GM19452 (cell line): ENCODE measurements around the gene NAA15.
"Not testable (repeated sequence)": the region's sequence is repeated elsewhere in the genome, so short reads cannot be mapped to it uniquely, and the experiment has no call there.

Experiments
- ATAC-seq: cut with Tn5 transposase; IDR thresholded peaks from one replicate; pipeline ENCODE4 v1.9.1; 2021; ENCODE audit not compliant: unreplicated experiment

Gene NAA15

DNA sequence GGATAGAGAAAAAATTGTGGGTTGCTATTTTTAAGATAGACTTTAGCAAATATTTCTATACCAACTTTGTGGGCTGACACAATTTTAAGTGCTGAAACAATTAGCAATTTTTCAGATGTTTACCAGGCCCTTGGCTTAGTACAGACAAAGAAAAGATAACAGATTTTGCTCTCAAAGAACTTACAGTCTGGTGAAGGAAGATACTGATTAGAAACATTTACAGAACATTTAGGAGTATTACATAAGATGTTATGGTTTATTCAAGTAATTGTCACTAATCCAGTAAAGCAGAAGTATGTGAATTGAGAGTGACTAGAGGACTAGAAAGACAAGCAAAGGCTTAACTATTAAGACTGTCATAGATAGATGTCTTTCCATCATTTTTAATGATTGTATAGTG is 36.3 kb downstream of the NAA15 start:
- ATAC-seq: no peak

DNA sequence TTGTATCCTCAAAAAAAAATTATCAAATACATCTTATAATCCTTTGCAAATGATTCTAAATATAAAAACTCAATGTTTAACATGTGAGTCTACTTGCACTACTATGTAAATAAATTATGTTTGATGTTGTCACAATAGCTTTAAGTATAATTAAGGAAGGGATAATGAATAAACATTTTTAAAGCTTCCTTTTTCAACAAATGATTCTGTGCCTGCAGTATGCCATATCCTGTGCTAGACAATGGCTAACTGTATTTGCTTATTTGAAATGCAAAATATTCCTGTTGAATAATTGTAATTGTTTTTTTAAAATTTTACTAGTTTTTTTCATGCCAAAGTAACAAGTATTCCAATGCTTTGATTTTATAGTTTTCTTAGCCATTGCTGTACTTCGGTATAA is 60.0 kb downstream of the NAA15 start:
- no peak for ATAC-seq

DNA sequence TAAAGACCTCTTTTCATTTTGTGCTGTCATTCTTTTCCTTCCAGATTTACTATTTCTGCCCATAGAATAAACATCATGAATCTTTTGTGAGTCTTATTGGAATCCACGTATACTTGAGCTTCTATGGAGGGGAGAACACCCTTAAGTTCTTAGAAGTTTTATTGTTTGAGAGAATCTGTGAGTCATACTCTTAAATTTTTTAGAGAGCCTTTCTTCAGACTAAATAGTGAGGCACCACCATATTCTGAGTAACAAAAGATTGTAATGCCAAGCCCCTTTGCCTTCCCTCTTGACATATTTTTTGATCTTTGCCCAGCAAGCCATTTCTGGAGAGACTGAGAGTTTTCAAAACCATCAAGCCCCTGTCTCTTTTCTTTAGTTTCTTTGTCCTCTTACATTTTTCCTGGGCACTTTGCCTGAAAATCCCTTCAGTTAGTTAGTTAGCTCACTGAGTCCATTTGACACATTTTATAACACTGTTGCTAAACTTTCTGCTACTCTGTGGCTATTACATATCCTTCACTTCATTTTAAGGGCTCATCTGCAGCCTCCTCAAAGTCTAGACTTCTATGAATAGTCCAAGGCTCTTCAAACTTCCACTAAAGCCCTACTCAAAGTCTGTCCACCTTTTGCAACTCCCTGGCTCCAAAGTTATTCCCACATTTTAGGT is 66.3 kb downstream of the NAA15 start:
- no peak for ATAC-seq

DNA sequence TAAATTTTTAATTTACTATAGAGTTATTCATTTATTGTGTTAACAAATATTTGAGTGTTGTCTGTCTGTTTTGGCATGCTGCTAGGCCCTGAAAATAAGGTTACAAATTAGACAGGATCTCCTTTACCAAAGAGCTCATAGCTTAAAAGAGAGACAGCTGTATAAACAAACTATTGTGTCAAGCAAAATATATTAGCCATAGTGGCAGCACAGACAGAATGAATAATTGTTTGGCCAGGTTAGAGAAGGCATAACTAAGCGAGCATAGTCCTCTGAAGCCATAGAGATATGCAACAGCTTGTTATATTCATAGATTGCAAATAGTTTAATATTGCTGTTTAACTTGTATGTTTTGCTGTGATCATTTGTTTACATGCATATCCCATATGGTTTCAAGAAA is 67.7 kb downstream of the NAA15 start:
- ATAC-seq: no peak

DNA sequence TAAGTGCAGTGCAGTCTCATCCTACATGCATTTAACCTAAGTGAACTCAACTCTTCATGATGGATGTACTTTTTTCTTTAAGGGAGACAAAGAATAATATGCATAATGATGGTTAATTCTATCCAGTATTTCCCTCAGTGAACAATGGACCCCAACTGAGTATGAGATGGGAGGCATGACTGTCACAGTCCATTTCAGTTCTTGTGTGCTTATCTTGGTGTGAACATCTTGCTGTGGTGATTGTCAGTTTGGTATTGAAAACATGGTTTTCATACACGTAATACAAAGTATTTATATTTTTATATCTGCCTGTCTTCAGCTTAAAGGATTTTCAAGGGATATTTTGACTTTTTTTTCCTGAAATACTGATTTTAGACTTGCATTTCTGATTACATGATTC is 72.9 kb downstream of the NAA15 start:
- ATAC-seq: no peak

DNA sequence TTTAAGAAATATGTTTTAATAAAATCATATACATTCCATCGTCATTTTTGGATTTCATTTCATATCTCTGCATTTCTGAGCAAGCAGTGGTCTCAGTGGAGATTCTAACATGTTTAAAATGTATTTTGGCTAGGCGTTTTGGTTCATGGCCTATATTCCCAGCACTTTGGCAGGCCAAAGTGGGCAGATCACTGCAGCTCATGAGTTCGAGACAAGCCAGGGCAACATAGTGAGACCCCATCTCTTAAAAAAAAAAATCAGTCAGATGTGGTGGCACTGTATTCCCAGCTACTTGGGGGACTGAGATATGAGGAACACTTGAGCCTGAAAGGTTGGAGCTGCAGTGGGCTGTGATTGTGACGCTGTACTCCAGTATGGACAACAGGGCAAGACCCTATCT is 85.1 kb downstream of the NAA15 start:
- ATAC-seq: no peak

DNA sequence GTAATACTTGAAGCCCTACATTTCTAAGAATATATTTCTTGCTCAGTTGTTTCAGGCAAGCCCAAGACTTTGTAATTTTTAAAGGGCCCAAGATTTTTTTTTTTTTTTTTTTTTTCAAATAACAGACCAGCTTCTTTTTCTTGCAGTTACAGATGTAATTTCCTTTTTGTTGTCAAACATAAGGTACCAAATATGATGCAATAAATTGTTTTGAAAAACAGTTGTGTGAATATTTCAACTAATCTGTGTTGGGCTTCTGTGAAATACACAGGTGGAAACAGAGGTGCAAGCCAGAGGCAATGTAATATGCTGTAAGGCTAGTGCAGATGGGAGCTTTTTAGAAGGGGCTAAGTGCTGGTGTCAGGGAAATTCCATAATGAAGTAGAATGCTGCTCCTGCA is 87.8 kb downstream of the NAA15 start:
- no peak for ATAC-seq

DNA sequence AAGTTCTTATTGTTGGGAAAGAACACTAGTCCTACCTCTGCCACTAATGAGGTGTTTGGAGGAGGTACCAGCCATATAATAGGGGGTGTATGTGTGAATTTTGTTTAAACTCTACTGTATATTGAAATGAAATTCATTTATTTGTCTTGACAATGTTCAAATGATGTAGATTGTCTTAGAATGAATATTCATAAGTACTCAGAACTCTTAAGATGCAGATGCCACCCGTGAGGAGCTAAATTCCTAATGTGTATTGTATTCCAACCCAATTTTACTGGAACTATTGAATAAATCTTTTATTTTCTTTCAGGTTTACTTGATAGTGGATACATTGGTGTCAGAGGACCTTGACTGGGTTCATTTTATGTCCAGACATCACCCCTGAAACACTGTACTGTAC is 88.7 kb downstream of the NAA15 start:
- no peak for ATAC-seq

DNA sequence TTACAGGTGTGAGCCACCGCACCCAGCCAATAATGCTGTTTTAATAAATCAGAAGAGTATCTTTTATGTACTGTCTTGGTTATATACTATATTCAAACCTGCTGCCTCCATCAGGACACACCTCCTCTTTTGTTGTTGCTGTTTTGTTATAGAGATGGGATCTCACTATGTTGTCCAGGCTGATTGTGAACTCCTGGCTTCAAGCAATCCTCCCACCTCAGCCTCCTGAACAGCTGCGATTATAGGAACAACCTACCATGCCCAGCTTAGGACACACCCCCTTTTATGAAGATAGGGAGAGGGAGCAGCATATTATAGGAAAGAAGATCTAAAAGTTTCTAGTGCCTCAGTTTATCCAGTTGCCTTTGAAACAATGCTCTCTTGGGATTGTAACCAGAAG is 90.4 kb downstream of the NAA15 start:
- ATAC-seq: no peak

DNA sequence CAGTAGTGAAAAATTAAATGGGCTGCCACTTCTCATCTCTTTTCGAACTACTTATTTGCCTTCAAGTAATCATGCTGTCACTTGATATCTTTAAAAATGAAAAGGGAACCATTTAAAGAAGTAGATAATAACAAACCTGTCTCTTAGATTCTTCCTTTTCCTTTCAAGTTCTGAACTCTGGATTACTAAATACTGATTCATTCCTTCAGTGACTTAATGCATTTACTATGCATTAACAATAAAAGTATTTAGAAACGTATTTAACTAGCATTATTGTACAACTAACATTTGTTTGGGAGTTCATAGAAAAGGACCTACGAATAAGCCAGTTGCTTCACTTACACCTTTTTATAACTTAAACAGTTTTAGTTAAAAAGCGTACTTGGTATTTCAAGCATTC is 91.5 kb downstream of the NAA15 start:
- no peak for ATAC-seq

DNA sequence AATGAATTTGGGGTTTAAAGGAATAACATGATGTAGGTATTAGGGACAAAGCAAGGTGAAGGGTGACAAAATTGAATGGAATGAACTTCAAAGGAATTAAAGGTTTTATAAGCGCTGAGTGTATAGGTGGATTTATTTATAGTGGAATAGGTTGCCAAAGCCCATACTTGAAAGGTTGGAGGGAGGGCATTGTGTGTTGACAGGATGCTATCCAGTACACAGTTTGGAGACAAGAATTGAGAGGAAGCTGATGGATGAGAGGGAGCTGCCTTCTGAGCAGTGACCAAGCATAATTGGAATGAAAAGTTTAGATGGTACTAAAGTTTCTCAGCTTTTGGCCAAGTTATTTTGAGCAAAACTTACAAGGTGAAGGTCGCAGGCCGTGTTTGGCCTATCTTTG is 100.1 kb downstream of the NAA15 start:
- ATAC-seq: no peak

DNA sequence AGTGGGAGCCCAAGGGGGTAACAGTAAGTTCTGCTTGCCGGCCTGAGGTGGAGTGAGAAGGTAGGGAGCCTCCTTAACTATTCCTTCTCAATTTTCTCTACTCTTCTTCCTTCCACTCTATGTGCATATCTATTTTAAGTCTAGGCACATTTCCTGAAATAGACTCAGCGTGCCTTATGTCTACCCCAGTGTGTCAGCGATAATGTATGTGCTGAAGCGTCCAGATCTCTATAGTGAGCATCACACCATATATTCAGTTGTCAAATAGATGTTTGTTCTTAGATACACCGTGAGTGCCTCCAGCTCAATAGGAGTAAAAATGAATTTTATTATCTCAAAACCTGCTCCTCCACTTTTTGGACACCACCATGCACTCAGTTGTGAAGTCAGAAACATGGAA is 101.1 kb downstream of the NAA15 start:
- ATAC-seq: no peak

DNA sequence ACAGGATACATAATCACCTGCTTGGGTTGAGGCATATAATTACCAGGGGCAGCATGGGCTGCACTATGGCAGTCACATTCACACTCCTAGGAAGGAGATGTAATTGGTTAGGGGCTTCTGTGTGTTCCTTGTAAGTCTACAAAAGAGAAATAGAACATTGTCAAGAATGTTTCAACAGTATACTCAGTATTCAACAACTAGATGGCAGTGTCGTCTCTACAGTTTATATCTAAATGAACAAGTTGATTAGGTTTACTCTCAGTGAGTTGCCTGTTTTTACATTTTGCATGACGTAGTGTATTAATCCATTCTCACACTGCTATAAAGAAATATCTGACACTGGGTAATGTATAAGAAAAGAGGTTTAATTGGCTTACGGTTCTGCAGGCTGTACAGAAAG is 102.2 kb downstream of the NAA15 start:
- ATAC-seq: no peak

DNA sequence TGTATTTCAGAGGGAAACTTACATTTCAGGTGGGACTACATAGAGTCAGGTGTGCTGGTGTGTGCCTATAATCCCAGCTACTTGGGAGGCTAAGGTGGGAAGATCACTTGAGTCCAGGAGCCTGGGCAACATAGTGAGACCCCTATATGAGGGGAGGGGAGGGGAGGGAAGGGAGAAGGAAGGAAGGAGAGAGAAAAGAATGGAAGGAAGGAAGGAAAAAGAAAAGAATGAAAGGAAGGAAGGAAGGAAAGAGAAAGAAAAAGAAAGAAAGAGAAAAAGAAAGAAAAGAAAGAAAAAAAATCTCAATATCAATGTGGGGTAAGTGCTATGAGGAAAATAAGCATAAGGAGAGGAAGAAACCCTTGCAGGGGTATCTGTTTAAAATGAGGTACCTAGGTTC is 109.0 kb downstream of the NAA15 start:
- ATAC-seq: no peak

DNA sequence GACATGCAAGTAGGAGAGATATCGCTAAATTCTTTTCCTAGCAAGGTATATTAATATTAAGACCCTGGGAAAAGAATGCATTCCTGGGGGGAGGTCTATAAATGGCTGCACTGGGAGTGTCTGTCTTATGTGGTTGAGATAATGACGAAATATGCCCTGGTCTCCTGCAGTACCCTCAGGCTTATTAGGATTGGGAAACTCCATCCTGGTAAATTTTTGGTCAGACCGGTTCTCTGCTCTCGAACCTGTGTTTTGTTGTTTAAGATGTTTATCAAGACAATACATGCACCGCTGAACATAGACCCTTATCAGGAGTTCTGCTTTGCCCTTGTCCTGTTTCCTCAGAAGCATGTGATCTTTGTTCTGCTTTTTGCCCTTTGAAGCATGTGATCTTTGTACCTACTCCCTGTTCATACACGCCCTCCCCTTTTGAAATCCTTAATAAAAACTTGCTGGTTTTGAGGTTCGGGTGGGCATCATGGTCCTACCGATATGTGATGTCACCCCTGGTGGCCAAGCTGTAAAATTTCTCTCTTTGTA is 113.4 kb downstream of the NAA15 start:
- not testable (repeated sequence) for ATAC-seq

DNA sequence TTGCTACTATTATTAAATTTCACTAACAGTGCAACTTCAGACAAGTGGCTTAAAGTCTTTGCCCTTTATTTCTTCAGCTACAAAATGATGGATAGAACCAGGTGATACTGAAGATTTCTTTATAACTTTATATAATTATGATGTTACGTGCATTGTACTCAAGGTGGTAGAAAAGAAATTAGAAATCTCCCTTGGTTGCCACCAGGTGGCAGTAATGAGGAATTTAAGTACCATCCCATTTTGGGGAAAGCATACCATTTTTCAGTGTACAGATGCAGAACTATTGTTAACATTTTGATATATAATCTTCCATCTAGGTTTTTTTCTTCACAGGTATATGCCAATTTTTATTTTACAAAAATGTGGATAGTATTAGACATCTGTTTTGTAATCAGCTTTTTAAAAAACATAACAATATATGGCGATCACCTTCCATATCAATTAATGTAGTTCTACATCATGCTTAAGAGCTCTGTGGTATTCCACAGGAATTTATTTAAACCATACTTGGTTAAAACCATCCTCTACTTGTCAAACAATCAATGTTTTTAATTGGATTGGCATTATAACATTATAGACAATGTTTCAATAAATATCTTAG is 114.9 kb downstream of the NAA15 start:
- no peak for ATAC-seq

DNA sequence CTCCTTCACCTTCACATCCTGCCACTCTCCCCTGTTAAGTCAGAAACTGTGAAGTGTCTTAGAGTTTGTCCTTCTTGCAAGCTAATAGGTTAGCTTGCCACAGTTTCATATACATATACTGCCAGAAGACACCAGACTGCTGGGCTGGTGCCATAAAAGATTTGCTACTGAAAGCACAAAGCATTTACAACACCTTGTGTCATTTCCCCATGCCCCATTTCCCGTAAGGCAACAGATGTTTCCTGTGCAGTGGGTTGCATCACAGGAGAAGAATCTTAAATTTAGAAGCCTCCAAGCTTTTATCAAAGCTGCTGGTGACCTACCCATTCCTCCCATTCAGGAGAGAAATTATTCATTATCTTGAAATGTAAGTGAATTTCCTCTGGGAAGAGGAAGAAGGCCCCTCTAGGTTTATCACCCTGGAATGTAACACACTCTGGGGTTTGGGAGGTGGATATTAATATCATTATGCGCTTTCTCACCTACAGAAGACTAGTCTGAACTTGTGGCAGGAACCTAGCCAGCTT is 118.1 kb downstream of the NAA15 start:
- ATAC-seq: peak; percentile 75

DNA sequence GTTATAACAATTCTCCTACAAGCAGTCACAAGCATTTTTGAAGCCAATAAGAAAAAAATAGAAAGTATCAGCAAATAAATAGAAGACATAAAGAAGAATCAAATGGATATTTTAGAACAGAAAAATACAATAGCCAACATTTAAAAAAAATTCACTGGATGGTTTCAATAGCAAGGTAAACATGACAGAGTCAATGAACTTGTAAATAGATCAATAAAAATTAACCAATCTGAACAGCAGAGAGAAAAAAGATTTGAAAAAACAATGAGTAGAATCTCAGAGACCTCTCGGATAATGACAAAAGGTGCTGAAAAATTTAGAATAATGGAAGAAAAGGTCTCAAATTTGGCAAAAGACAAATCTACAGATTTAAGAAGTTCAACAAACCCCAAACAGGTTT is 119.3 kb downstream of the NAA15 start:
- no peak for ATAC-seq

DNA sequence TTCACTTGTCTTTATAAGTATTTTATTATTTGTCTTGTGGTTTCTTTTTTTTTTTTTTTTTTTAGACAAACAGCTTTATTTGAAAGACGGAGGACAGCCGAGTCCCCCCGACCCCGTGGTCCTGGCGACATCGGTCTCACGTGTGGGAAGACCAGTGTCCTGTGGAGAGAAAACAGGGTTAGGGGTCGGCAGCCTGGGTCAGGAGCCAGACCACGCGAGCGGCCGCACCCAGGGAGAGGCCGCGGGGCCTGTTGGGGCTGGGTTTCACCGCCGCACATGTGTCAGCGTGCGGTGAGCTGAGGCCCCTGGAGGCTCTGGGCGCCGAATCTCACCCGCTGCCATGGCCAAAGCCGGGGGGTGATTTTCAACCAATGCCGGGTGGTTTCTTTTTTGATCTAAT is 134.8 kb downstream of the NAA15 start:
- no peak for ATAC-seq

DNA sequence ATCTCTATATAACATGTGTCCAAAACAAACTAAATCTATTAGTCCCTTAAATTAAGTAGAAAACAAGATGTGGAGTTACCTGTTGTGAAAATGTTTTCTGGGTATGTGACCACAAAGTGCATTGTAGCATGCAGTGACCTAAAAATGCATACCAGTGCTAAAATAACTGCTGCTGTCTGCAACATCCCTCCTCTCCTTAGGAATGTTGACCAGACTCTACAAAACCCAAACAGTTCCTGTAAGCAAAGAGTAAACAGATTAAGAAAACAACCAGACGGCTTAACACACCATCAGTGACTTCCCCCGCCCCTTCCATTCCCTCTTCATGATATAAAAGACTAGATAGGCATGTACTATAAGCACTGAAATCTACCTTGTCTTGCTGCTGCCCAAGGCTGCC is 136.8 kb downstream of the NAA15 start:
- ATAC-seq: no peak

DNA sequence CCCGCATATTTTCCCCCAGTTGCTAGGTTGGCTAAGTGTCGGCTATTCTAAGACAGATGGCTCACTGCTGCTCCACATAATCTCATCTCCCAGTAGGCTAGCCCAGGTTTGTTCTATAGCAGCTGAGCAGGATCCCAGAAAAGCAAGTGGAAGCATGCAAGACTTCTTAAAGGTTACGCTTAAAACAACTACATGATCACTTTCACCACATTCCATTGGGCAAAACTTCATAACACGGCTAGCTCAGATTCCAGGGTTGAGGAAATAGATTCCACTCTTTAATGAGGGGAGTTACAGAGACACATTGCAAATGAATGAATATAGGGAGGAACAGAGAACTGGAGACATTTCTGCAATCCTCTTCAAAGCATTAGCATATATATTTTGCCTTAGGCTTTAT is 139.7 kb downstream of the NAA15 start:
- no peak for ATAC-seq

DNA sequence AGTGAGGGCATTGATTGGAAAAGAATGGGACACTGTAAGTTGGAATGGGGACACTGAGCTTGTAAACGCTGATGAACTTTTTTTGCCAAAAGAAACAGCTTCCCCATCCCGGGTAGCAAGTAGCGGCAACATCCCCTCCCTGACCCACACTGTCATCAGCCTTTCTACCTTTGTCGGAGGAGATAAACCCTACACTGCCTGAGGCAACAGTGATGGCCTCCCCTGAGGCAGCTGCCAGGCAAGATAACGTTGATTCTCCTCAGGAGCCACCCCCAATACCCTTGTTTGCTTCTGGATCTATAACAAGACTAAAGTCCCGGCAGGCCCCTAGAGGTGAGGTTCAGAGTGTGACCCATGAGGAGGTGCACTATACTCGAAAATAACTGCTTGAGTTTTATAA is 142.4 kb downstream of the NAA15 start:
- no peak for ATAC-seq

DNA sequence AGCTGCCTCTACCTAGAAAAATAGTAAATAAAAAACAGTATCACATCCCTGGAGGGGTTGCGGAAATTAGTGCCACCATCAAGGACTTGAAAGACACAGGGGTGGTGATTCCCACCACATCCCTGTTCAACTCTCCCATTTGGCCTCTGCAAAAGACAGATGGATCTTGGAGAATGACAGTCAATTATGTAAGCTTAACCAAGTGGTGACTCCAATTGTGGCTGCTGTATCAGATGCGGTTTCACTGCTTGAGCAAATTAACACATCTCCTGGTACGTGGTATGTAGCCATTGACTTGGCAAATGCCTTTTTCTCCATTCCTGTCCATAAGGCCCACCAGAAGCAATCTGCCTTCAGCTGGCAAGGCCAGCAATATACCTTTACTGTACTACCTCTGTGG is 143.6 kb downstream of the NAA15 start:
- ATAC-seq: not testable (repeated sequence)
